Thoracic aorta (tissue), 2 donors: ENCODE data around the gene GSTO1. TPM values are rescaled to one million over a fixed set of nuclear protein-coding genes. Genes with fewer than 3 reads are reported as not detected.

Source experiments
- ATAC-seq: fragments of 150-250 bp; one replicate; pipeline ENCODE4 v1.8.0; 2017; ENCODE audit warnings: low read depth; ENCODE audit not compliant: insufficient number of reproducible peaks, low FRiP score
- DNase-seq: peaks from one replicate; pipeline ENCODE4 v3.0.0-alpha.2; 2020; ENCODE audit warnings: low spot score
- H3K27ac ChIP-seq, 2 donors: fragments of 200-600 bp; sonication (generic); 1 replicate in 1 of 2; 2 replicates in 1 of 2; pipeline ENCODE4 v1.5.1; 2016; ENCODE audit warnings: mild to moderate bottlenecking in 2 of 2, moderate library complexity in 2 of 2
- H3K27me3 ChIP-seq: fragments of 200-600 bp; sonication (generic); replicated peaks from 2 replicates; pipeline ENCODE4 v1.6.0; 2016; ENCODE audit warnings: mild to moderate bottlenecking; ENCODE audit not compliant: insufficient read depth
- H3K36me3 ChIP-seq: fragments of 200-600 bp; sonication (generic); one replicate; pipeline ENCODE4 v1.5.1; 2016
- H3K4me1 ChIP-seq, 2 donors: fragments of 200-600 bp; sonication (generic); 1 replicate in 1 of 2; 2 replicates in 1 of 2; pipeline versions ENCODE4 v1.5.1 to v1.6.0; 2016; ENCODE audit warnings: low read depth in 2 of 2, mild to moderate bottlenecking in 1 of 2; ENCODE audit not compliant: control insufficient read depth in 1 of 2
- H3K4me3 ChIP-seq: fragments of 200-600 bp; sonication (generic); 2 replicates; pipeline ENCODE4 v1.5.1; 2016; ENCODE audit warnings: mild to moderate bottlenecking
- H3K9me3 ChIP-seq: fragments of 200-600 bp; sonication (generic); 2 replicates; pipeline ENCODE4 v1.5.1; 2016
- CTCF ChIP-seq: fragments of 200-600 bp; sonication (generic); IDR thresholded peaks from one replicate; pipeline ENCODE4 v1.5.1; 2019; ENCODE audit warnings: antibody characterized with exemption
- total RNA-seq, 2 donors: library from RNA; depleted of rRNA; stranded (reverse); fragments of >200 nt; gene quantifications; one replicate each; pipeline versions ENCODE4 v1.1.0 to v1.2.3, GENCODE V29; 2016

GSTO1 gene
- total RNA-seq, 2 donors from 2014 or later: 68.5 to 96.4 TPM

- Histone ChIP-seq H3K27ac (peak overlapping the region; percentile 86 to 88), H3K27me3 (no peaks in the 10 kb centered on the region), H3K4me3 (no peak overlapping the region), H3K9me3 (no peaks in the 10 kb centered on the region), H3K4me1 (peaks cover 12 to 56% of the 10 kb centered on the region in 2 donors), H3K36me3 (peaks cover 39% of the 10 kb centered on the region)
- ATAC-seq (no peak), DNase-seq (no peak)
- no peak for TF ChIP-seq CTCF
These were observed 56.6 kb downstream of the GSTO1 start for GRCh38 chr10:104311184-104311720.

GRCh38 chr10:104314591-104315485, 60.1 kb downstream of the GSTO1 start:
- no peak for ATAC-seq
- Histone ChIP-seq H3K27me3 (no peaks in the 10 kb centered on the region), H3K9me3 (no peaks in the 10 kb centered on the region), H3K4me3 (no peak overlapping the region), H3K27ac (no peak overlapping the region), H3K36me3 (peaks cover 39% of the 10 kb centered on the region), H3K4me1 (peaks cover 32 to 58% of the 10 kb centered on the region in 2 donors)
- DNase-seq: no peak
- no peak for TF ChIP-seq CTCF

- Histone ChIP-seq H3K27ac (no peak overlapping the region), H3K36me3 (peaks cover 39% of the 10 kb centered on the region), H3K27me3 (no peaks in the 10 kb centered on the region), H3K4me3 (no peak overlapping the region), H3K9me3 (no peaks in the 10 kb centered on the region), H3K4me1 (peaks cover 34 to 58% of the 10 kb centered on the region in 2 donors)
- DNase-seq (no peak), ATAC-seq (no peak)
- no peak for TF ChIP-seq CTCF
These were observed 60.8 kb downstream of the GSTO1 start for GRCh38 chr10:104315486-104315921.

- peak overlapping the region in 1 of 2 donors; percentile 3 for H3K27ac ChIP-seq
- no peaks in the 10 kb centered on the region for H3K27me3 ChIP-seq
- peaks cover 39% of the 10 kb centered on the region for H3K36me3 ChIP-seq
- H3K9me3 ChIP-seq: no peaks in the 10 kb centered on the region
- H3K4me1 ChIP-seq: peaks cover 40 to 58% of the 10 kb centered on the region in 2 donors
- DNase-seq (no peak), ATAC-seq (no peak)
- TF ChIP-seq CTCF: no peak
- no peak overlapping the region for H3K4me3 ChIP-seq
These were observed 61.8 kb downstream of the GSTO1 start for GRCh38 chr10:104316321-104317099.

Other genes with a start within 250 kb of the GSTO1 start
- under 1 TPM; 0.49 to 0.95 TPM for gene COL17A1, start 169.0 kb upstream of the GSTO1 start, total RNA-seq
- 1 to 10 TPM; 4.9 to 7.4 TPM for gene SFR1, start 132.7 kb upstream of the GSTO1 start, total RNA-seq
- under 1 TPM in 1 of 2 donors, not detected in 1; 0.85 TPM for gene CFAP43, start 22.5 kb upstream of the GSTO1 start, total RNA-seq
- gene GSTO2, start 14.3 kb downstream of the GSTO1 start, total RNA-seq: 1 to 10 TPM; 2.8 to 3.0 TPM
- gene ITPRIP, start 83.6 kb downstream of the GSTO1 start, total RNA-seq: 10 to 100 TPM; 55.6 to 59.2 TPM
- gene CFAP58, start 98.9 kb downstream of the GSTO1 start, total RNA-seq: under 1 TPM; 0.35 to 0.68 TPM